HG03432 (cell line): ENCODE results near the gene SQSTM1.

Source experiments
- ATAC-seq: cut with Tn5 transposase; IDR thresholded peaks from one replicate; pipeline ENCODE4 v1.9.1; 2021; ENCODE audit warnings: mild to moderate bottlenecking, moderate library complexity; ENCODE audit not compliant: unreplicated experiment

Gene SQSTM1

GRCh38 chr5:179794575-179794974 lies 26.1 kb upstream of the SQSTM1 start:
- ATAC-seq = no peak

GRCh38 chr5:179795049-179795862 lies 25.4 kb upstream of the SQSTM1 start:
- no peak for ATAC-seq

GRCh38 chr5:179795863-179796833 lies 24.6 kb upstream of the SQSTM1 start:
- peak; percentile 80 for ATAC-seq

- no peak for ATAC-seq
Observed at GRCh38 chr5:179796877-179797608, 23.7 kb upstream of the SQSTM1 start.

DNA sequence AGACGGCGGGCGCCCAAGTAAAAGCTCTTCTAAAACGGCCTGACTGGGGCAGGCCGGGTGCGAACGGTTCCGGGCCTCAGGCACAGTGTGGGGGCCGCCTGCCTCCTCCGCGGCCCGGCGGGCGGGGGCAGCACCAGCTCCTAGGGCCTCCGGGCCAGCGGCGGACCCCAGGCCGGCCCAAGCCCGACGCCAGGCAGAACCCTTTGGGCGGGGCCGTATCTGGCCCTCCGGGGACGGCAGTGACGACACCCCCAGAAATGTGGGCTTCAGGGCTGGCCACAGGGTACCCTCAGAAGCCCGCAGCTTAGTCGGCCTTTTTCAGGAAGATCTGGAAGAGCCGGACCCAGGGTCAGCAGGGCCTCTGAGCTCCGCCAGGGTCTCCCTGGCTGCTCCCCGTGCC lies 23.0 kb upstream of the SQSTM1 start:
- no peak for ATAC-seq

DNA sequence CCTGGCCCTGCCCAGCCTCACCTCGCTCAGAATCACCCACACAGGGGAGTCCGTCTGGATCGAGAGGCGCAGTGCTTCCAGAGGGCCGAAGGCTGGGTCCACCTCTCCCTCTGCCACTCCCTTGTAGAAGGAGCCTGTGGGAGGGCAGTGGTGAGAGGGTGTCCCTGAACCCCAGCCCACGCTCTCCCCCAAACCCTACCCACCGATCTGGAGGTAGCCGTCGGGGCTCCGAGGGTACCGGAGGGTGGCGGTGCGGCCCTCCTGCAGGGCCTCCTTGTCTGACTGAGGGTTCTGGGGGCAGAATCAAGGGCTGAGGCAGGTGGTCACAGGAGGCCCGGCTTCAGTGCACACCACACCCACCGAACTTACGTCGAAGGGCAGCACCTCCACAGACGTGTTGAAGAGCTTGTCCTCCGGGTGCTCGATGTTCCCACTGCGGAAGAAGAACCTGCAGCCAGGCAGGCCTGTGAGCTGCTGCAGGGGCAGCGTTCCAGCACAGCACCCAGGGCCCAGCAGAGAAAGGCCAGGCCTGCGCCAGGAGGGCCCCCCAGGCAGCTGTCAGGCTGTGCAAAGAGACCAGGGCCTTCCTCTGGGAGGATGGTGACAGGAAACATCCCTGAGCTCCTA lies 22.4 kb upstream of the SQSTM1 start:
- ATAC-seq = no peak

DNA sequence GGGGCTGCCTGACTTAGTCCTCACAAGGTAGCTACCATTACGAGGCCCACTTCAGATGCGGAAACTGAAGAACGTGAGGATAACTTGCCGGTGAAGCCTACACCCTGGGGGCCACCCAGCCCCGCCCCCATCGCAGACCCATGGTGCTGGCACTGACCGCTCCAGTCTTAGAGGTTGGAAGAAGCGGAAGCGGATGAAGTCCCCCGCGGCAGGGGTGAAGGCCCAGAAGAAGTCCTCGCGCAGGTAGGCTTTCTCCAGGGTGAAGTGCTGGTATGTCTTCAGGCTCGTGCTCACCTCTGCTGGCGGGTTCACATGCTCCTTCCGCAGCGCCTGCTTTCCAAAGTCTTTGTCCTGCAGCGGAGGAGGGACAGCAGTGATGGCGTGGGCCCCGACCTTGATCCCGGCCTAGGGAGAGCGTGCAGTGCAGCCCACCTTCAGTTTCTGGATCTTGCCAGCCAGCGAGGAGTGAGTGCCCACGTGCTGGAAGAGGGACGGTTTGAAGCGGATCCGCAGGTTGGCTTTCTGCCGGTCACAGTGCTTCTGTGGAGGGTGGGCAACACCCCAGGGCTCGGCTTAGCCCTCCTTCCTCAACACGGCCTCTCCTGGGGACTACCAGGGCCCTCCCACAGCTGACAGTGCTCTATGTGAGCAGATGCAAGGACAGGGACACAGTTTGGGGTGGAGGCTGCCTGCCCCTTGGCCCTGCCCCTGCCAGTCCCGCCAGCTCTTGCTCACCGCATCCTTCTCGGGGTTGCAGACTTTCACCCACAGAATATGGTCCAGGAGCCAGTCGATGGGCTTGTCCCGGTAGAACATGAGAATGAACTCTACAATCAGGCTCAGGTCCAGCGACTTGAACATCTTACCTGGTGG lies 21.7 kb upstream of the SQSTM1 start:
- ATAC-seq = no peak

GRCh38 chr5:179799644-179799973 lies 21.1 kb upstream of the SQSTM1 start:
- ATAC-seq = no peak

DNA sequence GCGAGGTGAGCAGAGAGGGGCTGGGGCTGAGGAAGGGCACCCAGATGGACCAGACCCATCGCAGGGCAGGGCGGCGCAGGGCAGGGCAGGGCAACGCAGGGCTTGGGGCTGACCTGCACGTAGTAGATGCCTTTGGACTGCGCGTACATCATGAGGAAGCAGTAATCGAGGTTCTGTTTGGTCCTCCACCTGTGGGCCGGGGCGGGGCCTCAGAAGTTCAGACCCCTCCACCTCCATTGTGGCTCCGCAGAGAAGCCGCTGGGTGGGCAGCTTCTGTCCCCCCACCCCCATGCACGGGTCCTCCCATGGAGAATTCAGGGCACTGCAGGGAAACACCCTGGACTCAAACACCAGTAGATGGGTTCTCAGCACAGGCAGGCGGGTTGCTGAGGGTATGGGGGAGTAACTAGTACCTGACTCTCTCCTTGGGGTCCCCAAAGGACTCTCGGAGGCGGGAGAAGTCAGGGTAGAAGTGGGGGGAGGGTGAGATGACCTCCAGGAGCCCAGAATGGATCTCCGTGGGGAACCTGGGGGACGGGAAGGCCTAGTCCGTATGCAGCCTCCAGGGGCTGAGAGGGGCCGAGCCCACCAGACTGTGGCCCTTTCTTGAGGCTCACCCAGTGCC lies 20.5 kb upstream of the SQSTM1 start:
- ATAC-seq = no peak

- no peak for ATAC-seq
Observed at GRCh38 chr5:179800696-179801201, 20.0 kb upstream of the SQSTM1 start.

- ATAC-seq = peak; percentile 23
Observed at GRCh38 chr5:179801304-179802206, 19.1 kb upstream of the SQSTM1 start.

DNA sequence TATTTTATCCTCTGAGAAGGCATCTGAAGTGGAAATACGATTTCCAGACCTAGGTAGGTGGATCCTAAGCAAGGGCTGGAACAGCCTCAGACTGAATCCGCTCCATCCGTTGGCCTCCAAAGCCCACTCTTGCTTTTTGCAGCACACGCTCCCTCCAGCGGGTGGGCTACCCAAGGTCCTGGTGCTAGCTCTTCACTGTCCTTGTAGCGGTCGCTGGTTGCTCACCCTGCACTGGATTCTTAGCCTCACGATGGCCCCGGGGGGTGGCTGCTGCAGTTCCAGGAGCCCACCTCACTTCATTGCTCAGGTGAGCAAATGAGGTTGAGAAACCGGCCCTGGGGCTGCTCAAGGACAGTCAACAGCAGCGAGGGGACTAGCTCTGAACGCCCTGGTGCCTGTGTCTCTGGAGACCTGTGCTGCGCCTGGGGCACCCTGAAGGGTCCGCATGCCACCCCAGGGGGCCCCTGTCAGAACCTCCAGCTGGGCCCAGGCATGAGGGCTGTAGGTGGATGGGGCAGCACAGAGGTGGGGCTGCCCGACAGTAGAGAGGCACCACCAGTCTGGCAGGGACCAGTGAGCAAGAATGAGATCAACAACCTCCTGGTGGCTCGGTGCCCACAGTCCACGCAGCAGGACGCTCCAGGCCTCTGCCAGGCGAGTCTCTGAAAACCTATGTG lies 18.4 kb upstream of the SQSTM1 start:
- no peak for ATAC-seq

DNA sequence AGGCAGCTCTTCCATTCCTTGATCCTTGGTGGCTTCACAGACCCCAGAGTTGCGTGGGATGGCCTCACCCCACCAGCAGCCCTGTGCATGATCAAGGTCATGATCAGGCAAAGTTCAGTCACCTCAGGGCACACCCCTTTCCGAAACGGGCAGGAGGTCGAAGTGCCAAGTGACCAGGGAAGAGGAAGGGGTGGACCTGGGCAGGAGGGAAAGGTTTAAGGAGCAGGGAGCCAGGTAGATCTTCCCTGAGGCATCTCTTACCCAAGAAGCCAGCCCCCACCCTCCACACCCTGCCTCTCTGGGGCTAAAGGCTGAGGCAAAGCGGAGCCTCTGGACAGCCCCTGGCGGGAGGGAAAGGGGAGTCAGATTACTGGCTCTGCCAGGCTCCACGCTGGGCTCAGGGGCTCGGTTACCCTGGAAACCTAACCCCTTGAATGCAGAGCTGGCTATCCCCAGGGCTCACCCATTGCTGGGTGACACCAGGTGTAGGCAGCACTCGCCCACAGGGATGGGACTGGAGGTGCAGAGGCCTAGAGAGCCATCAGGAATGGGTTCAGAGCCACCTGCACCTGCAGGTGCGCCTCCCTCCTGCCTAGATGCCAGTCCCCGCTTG lies 17.6 kb upstream of the SQSTM1 start:
- ATAC-seq = no peak

- no peak for ATAC-seq
Observed at GRCh38 chr5:179803651-179804554, 16.8 kb upstream of the SQSTM1 start.

DNA sequence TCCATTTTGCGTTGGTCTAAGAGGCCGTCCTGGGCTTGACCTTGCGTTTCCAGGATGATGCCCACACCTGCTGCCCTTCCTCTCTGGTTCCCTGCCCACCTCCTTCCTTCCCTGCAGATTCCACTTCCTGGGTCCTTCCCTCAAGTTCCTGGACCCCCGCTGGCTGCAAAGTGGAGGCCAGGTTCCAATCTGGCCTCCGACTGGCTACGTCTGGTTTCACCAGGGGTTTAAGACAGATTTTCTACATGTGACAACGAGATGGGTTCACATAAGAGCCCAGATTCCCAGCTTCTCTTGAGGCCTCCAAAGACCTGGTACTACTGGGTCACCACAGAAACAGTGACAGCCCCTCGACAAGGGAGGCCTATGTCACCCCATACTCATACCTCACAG lies 16.2 kb upstream of the SQSTM1 start:
- ATAC-seq = no peak

DNA sequence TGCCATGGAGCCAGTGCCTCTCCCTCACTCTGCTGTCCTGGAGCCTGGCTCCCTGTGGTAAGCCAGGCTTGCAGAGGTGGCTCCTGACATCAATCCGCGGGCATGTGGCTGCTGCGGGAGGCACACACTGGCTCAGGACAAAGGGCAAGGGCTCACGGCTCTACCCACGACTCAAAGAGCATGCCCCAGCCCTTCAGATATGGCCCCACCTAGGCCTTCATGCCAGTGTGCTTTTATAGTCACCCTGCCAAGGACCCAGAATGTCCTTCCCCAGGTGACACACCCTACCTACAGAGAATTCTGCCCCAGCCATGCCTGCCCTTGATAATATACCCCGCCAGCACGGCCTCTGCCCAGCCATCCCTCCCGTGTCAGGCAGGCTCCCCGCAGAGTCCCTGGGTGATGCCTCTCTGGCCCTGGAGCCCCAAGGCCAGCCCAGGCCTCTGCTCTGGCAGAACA lies 15.6 kb upstream of the SQSTM1 start:
- ATAC-seq = no peak
